Hepatocyte (in vitro differentiated cells): ENCODE measurements around the gene CBFA2T3. TPM values are rescaled to one million over a fixed set of nuclear protein-coding genes. Genes with fewer than 3 reads are reported as not detected.

ENCODE experiments used
- DNase-seq: peaks from one replicate; pipeline ENCODE4 v3.0.0-alpha.2; 2016; ENCODE audit warnings: low spot score
- H2AFZ ChIP-seq: fragments of 200-600 bp; sonication (generic); 2 replicates; pipeline ENCODE4 v1.6.0; 2016; ENCODE audit warnings: antibody characterized with exemption, mild to moderate bottlenecking
- H3K27ac ChIP-seq: fragments of 200-600 bp; sonication (generic); 2 replicates; pipeline ENCODE4 v1.5.1; 2016; ENCODE audit warnings: mild to moderate bottlenecking
- H3K27me3 ChIP-seq: fragments of 200-600 bp; sonication (generic); 2 replicates; pipeline ENCODE4 v1.6.1; 2016
- H3K36me3 ChIP-seq: fragments of 200-600 bp; sonication (generic); replicated peaks from 2 replicates; pipeline ENCODE4 v1.5.1; 2016; ENCODE audit warnings: low read depth; ENCODE audit not compliant: insufficient read depth
- H3K4me1 ChIP-seq: fragments of 200-600 bp; sonication (generic); 2 replicates; pipeline ENCODE4 v1.5.1; 2016; ENCODE audit warnings: mild to moderate bottlenecking, moderate library complexity; ENCODE audit not compliant: insufficient read depth
- H3K4me2 ChIP-seq: fragments of 200-600 bp; sonication (generic); 2 replicates; pipeline ENCODE4 v1.6.0; 2016
- H3K4me3 ChIP-seq: fragments of 200-600 bp; sonication (generic); 2 replicates; pipeline ENCODE4 v1.5.1; 2016; ENCODE audit warnings: mild to moderate bottlenecking
- H3K79me2 ChIP-seq: fragments of 200-600 bp; sonication (generic); 2 replicates; pipeline ENCODE4 v1.6.0; 2017; ENCODE audit warnings: mild to moderate bottlenecking
- H3K9me2 ChIP-seq: fragments of 200-600 bp; sonication (generic); replicated peaks from 2 replicates; pipeline ENCODE4 v1.6.0; 2017; ENCODE audit warnings: mild to moderate bottlenecking; ENCODE audit not compliant: insufficient read depth
- H3K9me3 ChIP-seq: fragments of 200-600 bp; sonication (generic); 2 replicates; pipeline ENCODE4 v1.5.1; 2016; ENCODE audit warnings: low read depth, mild to moderate bottlenecking
- H4K20me1 ChIP-seq: fragments of 200-600 bp; sonication (generic); 2 replicates; pipeline ENCODE4 v1.6.0; 2016; ENCODE audit warnings: mild to moderate bottlenecking; ENCODE audit not compliant: insufficient read depth, poor library complexity, severe bottlenecking
- EZH2 ChIP-seq: fragments of 200-600 bp; sonication (generic); IDR thresholded peaks from 2 replicates; pipeline ENCODE4 v1.6.1; 2016; ENCODE audit warnings: antibody characterized with exemption, mild to moderate bottlenecking, borderline replicate concordance
- EZH2phosphoT487 ChIP-seq: fragments of 200-600 bp; sonication (generic); IDR thresholded peaks from one replicate; pipeline ENCODE4 v1.6.1; 2018; ENCODE audit warnings: antibody characterized with exemption, mild to moderate bottlenecking, low read depth, moderate library complexity; ENCODE audit not compliant: unreplicated experiment, severe bottlenecking
- WGBS: methylation state at CpG from one replicate; pipeline ENCODE4 v1.1.6; 2016; ENCODE audit warnings: low lambda C conversion rate; ENCODE audit errors: missing lambda C conversion rate; 5-methylcytosine and 5-hydroxymethylcytosine counted together
- polyA plus RNA-seq: library from polyadenylated mRNA; unstranded; fragments of >200 nt; fragmentation: Nextera tagmentation; extraction: Ambion mirVana; gene quantifications from 2 replicates; pipeline ENCODE4 v1.2.1, GENCODE V29; 2016
- total RNA-seq: library from RNA; depleted of rRNA; stranded (reverse); fragments of >200 nt; gene quantifications from 2 replicates; pipeline ENCODE4 v1.2.3, GENCODE V29; 2014
- TF ChIP-seq, protein P1 (sequence below): fragments of 200-600 bp; sonication (generic); IDR thresholded peaks from 2 replicates; pipeline ENCODE4 v1.5.1; 2016; ENCODE audit warnings: antibody characterized with exemption, mild to moderate bottlenecking; ENCODE audit not compliant: poor library complexity

CBFA2T3 gene
- total and polyA plus RNA-seq, 2 experiments from 2014 or later, result 0.07 to 1.5 TPM

DNA sequence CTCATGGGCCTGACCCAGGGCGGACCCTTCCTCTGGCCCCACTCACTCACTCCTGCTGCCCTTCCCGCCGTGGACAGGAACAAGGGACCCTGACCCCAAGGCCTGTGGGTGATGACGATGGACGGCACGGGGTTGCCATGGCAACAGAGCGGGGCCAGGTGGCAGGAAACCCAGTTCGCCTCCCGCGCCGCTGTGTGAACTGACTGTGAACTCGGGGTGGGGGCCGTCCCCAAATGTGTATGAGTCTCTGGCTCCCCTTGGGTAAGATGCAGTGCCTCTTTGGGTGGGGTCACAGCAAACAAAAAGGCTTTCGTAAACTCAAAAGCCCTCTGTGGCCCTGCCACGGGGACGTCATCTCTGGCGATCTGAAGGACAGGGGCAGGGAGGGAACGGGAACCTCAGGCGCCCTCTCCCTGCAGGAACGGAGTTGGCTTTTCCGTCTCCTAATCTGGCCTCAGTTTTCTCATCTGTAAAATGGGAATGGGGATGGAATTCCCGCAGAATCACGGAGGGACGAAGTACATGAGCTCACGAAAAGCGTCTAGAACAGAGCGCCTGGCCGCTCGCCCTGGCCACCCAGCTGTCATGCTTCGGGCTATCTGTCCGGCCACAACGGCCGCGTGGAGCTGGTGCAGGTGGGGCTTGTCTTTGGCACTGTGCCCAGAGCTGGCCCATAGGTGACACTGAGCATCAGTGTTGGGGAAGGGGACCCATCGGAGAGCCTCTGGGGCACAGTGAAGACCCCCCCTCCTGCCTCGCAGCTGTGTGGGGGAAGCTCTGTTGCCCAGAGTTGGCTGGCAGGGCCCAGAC lies 65.7 kb downstream of the CBFA2T3 start:
- Histone ChIP-seq H3K36me3 (no peaks in the 10 kb centered on the region), H3K79me2 (no peaks in the 10 kb centered on the region), H3K4me1 (peaks cover 4% of the 10 kb centered on the region), H3K9me3 (no peaks in the 10 kb centered on the region), H4K20me1 (no peaks in the 10 kb centered on the region), H3K4me3 (no peak overlapping the region), H2AFZ (no peak overlapping the region), H3K4me2 (no peak overlapping the region), H3K9me2 (no peaks in the 10 kb centered on the region), H3K27me3 (no peaks in the 10 kb centered on the region), H3K27ac (no peak overlapping the region)
- 89% methylated on average over 36 of the region's 36 CpGs for WGBS
- no peak for DNase-seq
- no peak for TF ChIP-seq EZH2

DNA sequence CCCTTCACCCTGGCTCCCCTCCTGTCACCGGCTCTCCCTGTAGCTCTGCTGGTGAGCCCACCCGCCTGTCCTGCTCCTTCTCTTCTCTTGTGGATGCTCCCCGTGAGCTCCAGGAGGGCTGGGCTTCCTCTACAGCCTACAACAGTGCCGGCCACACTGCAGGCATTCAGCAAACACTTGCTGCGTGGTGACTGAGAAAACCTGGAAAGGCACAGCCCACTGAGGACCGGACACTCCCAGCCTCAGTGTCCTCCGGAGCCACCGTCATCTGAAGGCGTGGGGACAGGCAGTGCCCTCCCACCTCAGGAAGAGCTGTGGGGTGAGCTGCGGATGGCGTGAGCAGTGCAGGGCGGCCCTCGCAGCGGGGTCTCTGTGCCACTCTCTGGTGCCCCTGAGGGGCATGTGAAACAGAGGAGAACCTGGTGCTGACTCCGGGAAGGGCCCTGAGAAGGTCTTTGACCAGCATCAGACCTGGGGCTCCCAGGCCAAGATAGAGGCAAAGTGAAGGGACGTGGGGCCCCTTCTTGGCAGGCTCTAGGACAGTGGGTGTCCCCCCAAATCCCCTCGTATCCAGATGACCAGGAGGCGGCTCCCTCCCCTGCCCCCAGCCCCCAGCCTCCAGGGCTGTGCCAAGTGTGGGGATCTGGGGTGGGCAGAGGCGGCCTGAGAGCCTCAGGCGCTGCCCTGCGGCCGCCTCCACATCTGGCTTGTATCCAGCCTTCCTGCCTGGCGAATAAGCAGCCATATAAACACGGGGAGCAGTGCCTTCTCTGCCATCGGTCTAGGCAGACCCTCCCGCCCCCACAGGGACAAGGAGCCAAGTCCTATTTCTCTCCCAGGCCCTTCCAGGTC lies 66.5 kb downstream of the CBFA2T3 start:
- no peak overlapping the region for H3K27ac ChIP-seq
- no peaks in the 10 kb centered on the region for H3K9me2 ChIP-seq
- no peaks in the 10 kb centered on the region for H4K20me1 ChIP-seq
- H2AFZ ChIP-seq, result no peak overlapping the region
- no peaks in the 10 kb centered on the region for H3K79me2 ChIP-seq
- H3K27me3 ChIP-seq, result no peaks in the 10 kb centered on the region
- H3K9me3 ChIP-seq, result no peaks in the 10 kb centered on the region
- H3K4me1 ChIP-seq, result peaks cover 4% of the 10 kb centered on the region
- H3K4me3 ChIP-seq, result no peak overlapping the region
- no peak for DNase-seq
- H3K36me3 ChIP-seq, result no peaks in the 10 kb centered on the region
- WGBS, result 75% methylated on average over 22 of the region's 26 CpGs
- TF ChIP-seq EZH2 (no peak), EZH2phosphoT487 (no peak)
- TF ChIP-seq, protein P1, sequence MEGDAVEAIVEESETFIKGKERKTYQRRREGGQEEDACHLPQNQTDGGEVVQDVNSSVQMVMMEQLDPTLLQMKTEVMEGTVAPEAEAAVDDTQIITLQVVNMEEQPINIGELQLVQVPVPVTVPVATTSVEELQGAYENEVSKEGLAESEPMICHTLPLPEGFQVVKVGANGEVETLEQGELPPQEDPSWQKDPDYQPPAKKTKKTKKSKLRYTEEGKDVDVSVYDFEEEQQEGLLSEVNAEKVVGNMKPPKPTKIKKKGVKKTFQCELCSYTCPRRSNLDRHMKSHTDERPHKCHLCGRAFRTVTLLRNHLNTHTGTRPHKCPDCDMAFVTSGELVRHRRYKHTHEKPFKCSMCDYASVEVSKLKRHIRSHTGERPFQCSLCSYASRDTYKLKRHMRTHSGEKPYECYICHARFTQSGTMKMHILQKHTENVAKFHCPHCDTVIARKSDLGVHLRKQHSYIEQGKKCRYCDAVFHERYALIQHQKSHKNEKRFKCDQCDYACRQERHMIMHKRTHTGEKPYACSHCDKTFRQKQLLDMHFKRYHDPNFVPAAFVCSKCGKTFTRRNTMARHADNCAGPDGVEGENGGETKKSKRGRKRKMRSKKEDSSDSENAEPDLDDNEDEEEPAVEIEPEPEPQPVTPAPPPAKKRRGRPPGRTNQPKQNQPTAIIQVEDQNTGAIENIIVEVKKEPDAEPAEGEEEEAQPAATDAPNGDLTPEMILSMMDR, result no peak
- H3K4me2 ChIP-seq, result no peak overlapping the region

DNA sequence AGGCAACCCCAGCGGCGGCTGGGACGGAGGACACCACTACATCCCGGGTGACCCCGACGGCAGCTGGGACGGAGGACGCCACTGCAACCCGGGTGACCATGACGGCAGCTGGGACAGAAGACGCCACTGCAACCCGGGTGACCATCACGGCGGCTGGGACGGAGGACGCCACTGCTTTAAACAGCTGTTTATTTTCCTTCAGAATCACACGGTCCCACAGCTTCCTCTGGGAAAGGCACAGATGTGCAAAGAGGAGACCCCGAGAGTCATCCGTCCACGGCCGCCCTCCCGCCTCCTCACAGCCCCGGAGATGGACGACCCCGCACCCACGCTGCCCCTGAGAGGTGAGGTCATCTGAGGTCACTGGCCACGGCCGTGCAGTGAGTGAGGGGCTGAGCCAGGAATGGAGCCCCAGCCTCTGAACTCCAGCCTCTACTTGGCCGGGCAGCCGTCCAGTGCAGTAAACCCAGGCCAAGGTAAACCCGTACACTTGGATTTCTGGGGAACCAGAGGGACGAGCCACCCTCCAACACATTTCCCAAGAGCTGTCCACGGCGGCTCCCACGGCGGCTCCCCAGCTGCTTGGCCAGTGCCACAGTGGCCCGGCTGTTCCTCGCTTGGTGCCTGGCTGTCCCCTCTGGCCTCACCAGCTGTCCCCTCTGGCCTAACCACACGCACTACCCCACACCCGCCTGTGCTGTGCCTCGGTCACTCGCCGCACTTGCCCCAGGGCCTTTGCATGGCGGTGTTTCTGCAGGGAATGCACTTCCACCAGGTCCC lies 67.4 kb downstream of the CBFA2T3 start:
- H4K20me1 ChIP-seq, result no peaks in the 10 kb centered on the region
- no peak overlapping the region for H2AFZ ChIP-seq
- H3K4me1 ChIP-seq, result peaks cover 3% of the 10 kb centered on the region
- 88% methylated on average over 43 of the region's 44 CpGs for WGBS
- H3K9me3 ChIP-seq, result no peaks in the 10 kb centered on the region
- no peaks in the 10 kb centered on the region for H3K36me3 ChIP-seq
- DNase-seq, result no peak
- H3K4me3 ChIP-seq, result no peak overlapping the region
- H3K27ac ChIP-seq, result no peak overlapping the region
- no peaks in the 10 kb centered on the region for H3K27me3 ChIP-seq
- H3K4me2 ChIP-seq, result no peak overlapping the region
- H3K79me2 ChIP-seq, result no peaks in the 10 kb centered on the region
- no peak for TF ChIP-seq EZH2phosphoT487
- no peak for TF ChIP-seq EZH2
- TF ChIP-seq, protein P1, result no peak
- no peaks in the 10 kb centered on the region for H3K9me2 ChIP-seq
